Measurements from ENCODE around the gene ERAP2.

DNA sequence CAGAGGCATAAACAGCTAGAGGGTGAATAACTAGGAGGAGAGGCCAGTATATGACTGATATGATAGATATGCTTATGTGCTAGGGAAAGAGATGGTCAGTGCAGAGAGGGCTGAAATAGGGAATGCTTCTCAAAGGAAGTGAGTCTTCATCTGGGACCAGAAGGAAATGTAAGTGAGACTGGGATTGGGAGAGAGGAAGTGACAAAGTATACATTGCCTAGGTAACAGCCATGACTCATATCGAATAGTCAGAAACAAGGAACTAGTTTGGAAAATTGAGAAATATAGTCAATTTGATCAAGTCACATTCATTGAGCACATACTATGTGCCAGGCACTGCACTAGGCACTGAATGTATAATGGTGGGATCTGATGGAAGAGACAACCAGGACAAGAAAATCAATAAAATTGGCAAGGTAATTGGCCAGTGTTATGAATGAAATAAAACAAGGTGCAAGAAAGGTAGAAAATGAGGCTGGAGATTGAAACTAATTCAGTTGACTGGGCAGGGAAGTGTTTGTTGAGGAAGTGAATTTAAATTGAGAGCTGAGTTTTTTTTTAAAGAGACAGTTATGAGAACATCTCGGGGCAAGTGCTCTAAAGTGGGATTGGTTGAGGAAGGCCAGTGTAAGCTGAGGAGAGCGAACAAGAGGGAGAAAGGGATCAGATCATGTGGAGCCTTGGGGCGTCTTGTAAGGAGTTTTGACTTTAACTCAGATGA, 4.3 kb downstream of the ERAP2 start:
- TF ChIP-seq EP300 (IDR thresholded peaks at IDR 0.05), result no peak
- TF ChIP-seq, protein P1, sequence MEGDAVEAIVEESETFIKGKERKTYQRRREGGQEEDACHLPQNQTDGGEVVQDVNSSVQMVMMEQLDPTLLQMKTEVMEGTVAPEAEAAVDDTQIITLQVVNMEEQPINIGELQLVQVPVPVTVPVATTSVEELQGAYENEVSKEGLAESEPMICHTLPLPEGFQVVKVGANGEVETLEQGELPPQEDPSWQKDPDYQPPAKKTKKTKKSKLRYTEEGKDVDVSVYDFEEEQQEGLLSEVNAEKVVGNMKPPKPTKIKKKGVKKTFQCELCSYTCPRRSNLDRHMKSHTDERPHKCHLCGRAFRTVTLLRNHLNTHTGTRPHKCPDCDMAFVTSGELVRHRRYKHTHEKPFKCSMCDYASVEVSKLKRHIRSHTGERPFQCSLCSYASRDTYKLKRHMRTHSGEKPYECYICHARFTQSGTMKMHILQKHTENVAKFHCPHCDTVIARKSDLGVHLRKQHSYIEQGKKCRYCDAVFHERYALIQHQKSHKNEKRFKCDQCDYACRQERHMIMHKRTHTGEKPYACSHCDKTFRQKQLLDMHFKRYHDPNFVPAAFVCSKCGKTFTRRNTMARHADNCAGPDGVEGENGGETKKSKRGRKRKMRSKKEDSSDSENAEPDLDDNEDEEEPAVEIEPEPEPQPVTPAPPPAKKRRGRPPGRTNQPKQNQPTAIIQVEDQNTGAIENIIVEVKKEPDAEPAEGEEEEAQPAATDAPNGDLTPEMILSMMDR (IDR thresholded peaks at IDR 0.05), result no peak
